CD1c-positive myeloid dendritic cell (primary cell): Measurements from ENCODE around the gene TXNL1.

Experiments
- DNase-seq: peaks from one replicate; pipeline ENCODE4 v3.0.0-alpha.2; 2016; ENCODE audit errors: extremely low spot score

Gene TXNL1

GRCh38 chr18:56570978-56571377 is 67.4 kb downstream of the TXNL1 start:
- peak; percentile 26 for DNase-seq

- peak; percentile 86 for DNase-seq
These were observed 69.0 kb downstream of the TXNL1 start for GRCh38 chr18:56569416-56569815.

- DNase-seq = peak; percentile 88
These were observed 69.4 kb downstream of the TXNL1 start for GRCh38 chr18:56568986-56569385.

GRCh38 chr18:56565551-56566345 is 72.6 kb downstream of the TXNL1 start:
- DNase-seq = peak; percentile 41

- no peak for DNase-seq
These were observed 73.3 kb downstream of the TXNL1 start for GRCh38 chr18:56565046-56565445.

DNA sequence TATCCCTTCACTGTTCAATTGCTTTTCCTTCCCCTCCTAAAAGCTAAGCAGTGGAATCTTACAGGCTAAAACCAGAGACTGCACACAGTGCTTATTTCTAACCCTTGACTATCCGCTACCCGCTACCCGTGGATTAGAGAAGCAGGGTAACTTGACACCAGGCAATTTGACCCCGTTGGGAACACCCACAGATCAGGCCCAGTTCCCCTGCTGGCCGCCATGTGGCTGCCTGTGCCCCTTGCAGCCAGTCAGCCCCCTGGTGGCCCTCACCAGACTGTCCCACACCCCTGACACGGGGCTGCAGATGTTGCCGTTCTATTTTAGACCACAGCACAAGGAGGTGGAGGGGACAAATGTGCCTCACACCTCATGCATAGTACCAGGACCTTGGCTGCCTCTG is 74.8 kb downstream of the TXNL1 start:
- no peak for DNase-seq

DNA sequence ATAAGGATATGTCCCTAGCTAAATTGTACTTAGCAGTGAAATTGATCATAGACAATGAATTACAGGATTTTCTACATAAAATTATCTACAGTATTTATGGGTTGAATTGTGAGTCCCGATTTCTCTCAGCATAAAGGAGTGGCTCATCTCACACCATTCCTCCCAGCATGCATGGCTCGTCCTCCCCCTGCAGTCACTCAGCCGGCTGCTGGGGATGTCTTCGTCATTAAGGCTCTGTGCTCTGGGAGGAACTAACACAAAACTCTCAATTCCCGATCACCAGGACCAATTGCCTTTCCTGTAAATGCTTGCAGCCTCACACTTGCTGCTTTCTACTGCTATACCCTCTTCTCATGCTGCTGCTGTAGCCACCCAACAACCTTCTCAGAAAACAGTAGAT is 75.9 kb downstream of the TXNL1 start:
- DNase-seq = no peak

DNA sequence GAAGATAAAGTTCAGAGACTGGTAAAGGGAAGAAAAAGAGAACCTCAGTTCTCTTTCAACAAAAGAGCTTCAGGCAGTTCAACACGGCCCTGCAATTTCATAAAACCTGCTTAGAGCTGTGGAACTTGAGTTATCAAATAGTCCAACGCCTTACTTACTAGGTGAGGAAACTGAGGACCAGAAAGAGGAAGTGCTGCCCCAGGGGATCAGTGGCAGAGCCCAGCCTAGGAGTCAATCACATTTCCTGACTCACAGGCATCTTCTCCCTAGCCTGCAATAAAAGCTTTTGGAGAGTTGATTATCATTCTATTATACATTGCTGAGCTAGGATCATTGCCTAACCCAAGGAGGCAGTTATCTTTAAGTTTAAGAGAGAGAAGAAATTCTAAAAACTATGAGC is 77.4 kb downstream of the TXNL1 start:
- no peak for DNase-seq

DNA sequence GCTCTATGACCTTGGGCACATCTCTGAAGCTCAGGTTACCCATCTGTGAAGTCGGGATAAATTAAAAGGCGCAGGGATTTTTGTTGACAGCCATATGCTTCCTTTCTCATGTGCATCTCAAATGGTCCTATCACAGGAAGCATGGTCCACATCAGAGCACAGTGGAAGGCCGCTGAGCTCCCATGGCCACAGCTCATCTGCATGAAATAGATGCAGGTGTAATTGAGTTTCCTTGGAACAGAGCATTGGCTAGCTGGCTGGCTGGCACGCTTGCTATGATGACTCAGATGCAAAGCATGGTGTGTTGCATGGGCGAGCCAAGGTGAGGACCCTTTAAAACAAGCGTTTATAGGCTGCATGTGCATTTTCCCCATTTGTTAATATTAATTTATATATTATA is 79.3 kb downstream of the TXNL1 start:
- no peak for DNase-seq

DNA sequence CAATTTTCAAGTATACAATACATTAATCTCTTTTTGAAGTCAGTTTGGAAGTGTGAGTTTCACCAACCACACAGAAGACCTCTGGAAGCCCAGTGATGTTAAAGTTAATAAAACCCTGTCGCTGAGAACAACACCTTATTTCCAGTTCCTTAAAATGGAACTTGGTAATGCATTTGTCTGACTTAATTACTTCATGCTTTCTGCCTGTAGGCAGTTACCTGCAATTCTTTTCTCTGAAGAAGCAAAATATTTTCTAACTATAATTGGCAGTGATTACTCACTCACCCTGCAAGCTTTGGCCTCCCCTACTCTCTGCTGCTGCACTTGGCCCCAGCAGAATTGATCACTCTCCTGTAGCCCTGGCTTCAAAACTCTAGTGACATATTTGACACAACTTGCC is 81.5 kb downstream of the TXNL1 start:
- DNase-seq = no peak

DNA sequence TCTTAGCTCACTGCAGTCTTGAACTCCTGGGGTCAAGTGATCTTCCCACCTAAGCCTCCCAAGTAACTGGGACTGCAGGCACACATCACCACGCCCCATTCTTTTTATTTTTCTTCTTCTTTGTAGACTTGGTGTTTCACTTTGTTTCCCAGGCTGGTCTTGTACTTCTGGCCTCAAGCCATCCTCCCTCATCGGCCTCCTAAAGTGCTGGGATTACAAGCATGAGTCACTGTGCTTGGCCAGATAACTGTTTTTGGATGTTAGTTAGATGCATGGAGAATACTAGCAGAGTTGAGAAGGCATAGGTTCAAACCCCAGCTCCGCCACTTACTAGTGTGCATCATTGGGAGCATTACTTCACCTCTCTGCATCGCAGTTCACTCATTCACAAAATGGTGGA is 88.3 kb downstream of the TXNL1 start:
- DNase-seq = no peak
